Transverse colon (tissue), 4 donors: Measurements from ENCODE around the gene WLS.

Source experiments
- EP300 ChIP-seq: sonication (generic); formaldehyde crosslinking; IDR thresholded peaks from one replicate; pipeline ENCODE4 v1.6.1; 2017; ENCODE audit warnings: antibody characterized with exemption, low read depth
- POLR2A ChIP-seq: fragments of 450-650 bp; IDR thresholded peaks from one replicate; pipeline ENCODE4 v1.6.1; 2016; ENCODE audit warnings: antibody characterized with exemption, mild to moderate bottlenecking, moderate library complexity
- POLR2AphosphoS5 ChIP-seq, 3 donors: sonication (generic); formaldehyde crosslinking; IDR thresholded peaks; one replicate each; pipeline ENCODE4 v1.6.1; 2016; ENCODE audit warnings: antibody characterized with exemption in 3 of 3
- TF ChIP-seq, protein P1 (sequence below), 5 experiments: fragments of 200-600 bp in 3 of 5; fragments of 450-650 bp in 2 of 5; sonication (generic) in 3 of 5; IDR thresholded peaks; 1 replicate in 2 of 5; 2 replicates in 3 of 5; pipeline ENCODE4 v1.5.1; 2016 to 2017; ENCODE audit warnings: antibody characterized with exemption in 5 of 5, inconsistent platforms in 3 of 5, mild to moderate bottlenecking in 2 of 5, moderate library complexity in 1 of 5

- TF ChIP-seq, protein P1, sequence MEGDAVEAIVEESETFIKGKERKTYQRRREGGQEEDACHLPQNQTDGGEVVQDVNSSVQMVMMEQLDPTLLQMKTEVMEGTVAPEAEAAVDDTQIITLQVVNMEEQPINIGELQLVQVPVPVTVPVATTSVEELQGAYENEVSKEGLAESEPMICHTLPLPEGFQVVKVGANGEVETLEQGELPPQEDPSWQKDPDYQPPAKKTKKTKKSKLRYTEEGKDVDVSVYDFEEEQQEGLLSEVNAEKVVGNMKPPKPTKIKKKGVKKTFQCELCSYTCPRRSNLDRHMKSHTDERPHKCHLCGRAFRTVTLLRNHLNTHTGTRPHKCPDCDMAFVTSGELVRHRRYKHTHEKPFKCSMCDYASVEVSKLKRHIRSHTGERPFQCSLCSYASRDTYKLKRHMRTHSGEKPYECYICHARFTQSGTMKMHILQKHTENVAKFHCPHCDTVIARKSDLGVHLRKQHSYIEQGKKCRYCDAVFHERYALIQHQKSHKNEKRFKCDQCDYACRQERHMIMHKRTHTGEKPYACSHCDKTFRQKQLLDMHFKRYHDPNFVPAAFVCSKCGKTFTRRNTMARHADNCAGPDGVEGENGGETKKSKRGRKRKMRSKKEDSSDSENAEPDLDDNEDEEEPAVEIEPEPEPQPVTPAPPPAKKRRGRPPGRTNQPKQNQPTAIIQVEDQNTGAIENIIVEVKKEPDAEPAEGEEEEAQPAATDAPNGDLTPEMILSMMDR (IDR thresholded peaks at IDR 0.05), result no peak
- TF ChIP-seq POLR2A, result peak; percentile 32
- TF ChIP-seq EP300, result no peak
- peak; percentile 61 to 90 (median 86) for TF ChIP-seq POLR2AphosphoS5 (IDR thresholded peaks at IDR 0.05)
Measured at GRCh38 chr1:68231627-68232288, 565 bp downstream of the WLS start.
